ENCODE measurements around the gene OVCH1. TPM values are rescaled to one million over a fixed set of nuclear protein-coding genes. Genes with fewer than 3 reads are reported as not detected.
"Not testable (repeated sequence)": the region's sequence is repeated elsewhere in the genome, so short reads cannot be mapped to it uniquely, and the experiment has no call there.

Gene OVCH1
- total RNA-seq, 2 donors from 2014 or later = not detected

GRCh38 chr12:29448157-29448556 lies 49.3 kb downstream of the OVCH1 start:
- no peaks in the 10 kb centered on the region for H3K9me3 Mint-ChIP-seq
- ATAC-seq (replicated peaks) = no peak
- H3K4me1 Mint-ChIP-seq = no peaks in the 10 kb centered on the region
- no peak overlapping the region for H3K4me3 Mint-ChIP-seq
- peaks cover 16% of the 10 kb centered on the region for H3K27me3 Mint-ChIP-seq
- no peak overlapping the region for H3K27ac Mint-ChIP-seq
- H3K36me3 Mint-ChIP-seq (ENCODE audit: low read depth) = no peaks in the 10 kb centered on the region

- Mint-ChIP-seq H3K36me3 (ENCODE audit: low read depth) (no peaks in the 10 kb centered on the region), H3K9me3 (no peaks in the 10 kb centered on the region), H3K4me1 (no peaks in the 10 kb centered on the region), H3K4me3 (no peak overlapping the region), H3K27me3 (peaks cover 13% of the 10 kb centered on the region), H3K27ac (no peak overlapping the region)
- peak; percentile 70 for ATAC-seq (replicated peaks)
These were observed 50.1 kb downstream of the OVCH1 start for GRCh38 chr12:29447285-29447975.

- no peaks in the 10 kb centered on the region for H3K36me3 Mint-ChIP-seq (ENCODE audit: low read depth)
- no peaks in the 10 kb centered on the region for H3K4me1 Mint-ChIP-seq
- peaks cover 16% of the 10 kb centered on the region for H3K27me3 Mint-ChIP-seq
- ATAC-seq (replicated peaks) = no peak
- peaks cover 3% of the 10 kb centered on the region for H3K9me3 Mint-ChIP-seq
- H3K4me3 Mint-ChIP-seq = no peak overlapping the region
- no peak overlapping the region for H3K27ac Mint-ChIP-seq
These were observed 58.0 kb downstream of the OVCH1 start for GRCh38 chr12:29439506-29439905.

GRCh38 chr12:29438752-29439408 lies 58.6 kb downstream of the OVCH1 start:
- Mint-ChIP-seq H3K9me3 (peaks cover 3% of the 10 kb centered on the region), H3K4me3 (no peak overlapping the region), H3K27ac (no peak overlapping the region), H3K36me3 (ENCODE audit: low read depth) (no peaks in the 10 kb centered on the region), H3K27me3 (peaks cover 16% of the 10 kb centered on the region), H3K4me1 (no peaks in the 10 kb centered on the region)
- ATAC-seq (replicated peaks) = no peak

- ATAC-seq (replicated peaks) = no peak
- H3K36me3 Mint-ChIP-seq (ENCODE audit: low read depth) = no peaks in the 10 kb centered on the region
- H3K4me1 Mint-ChIP-seq = no peaks in the 10 kb centered on the region
- H3K27me3 Mint-ChIP-seq = peaks cover 17% of the 10 kb centered on the region
- no peak overlapping the region for H3K27ac Mint-ChIP-seq
- H3K4me3 Mint-ChIP-seq = no peak overlapping the region
- H3K9me3 Mint-ChIP-seq = peaks cover 3% of the 10 kb centered on the region
These were observed 59.9 kb downstream of the OVCH1 start for GRCh38 chr12:29437575-29437974.

GRCh38 chr12:29436815-29437214 lies 60.7 kb downstream of the OVCH1 start:
- not testable (repeated sequence) for H3K4me1 Mint-ChIP-seq; H3K9me3 Mint-ChIP-seq; H3K36me3 Mint-ChIP-seq (ENCODE audit: low read depth); H3K4me3 Mint-ChIP-seq; H3K27ac Mint-ChIP-seq; ATAC-seq (replicated peaks)
- peaks cover 22% of the 10 kb centered on the region for H3K27me3 Mint-ChIP-seq

- no peak overlapping the region for H3K27ac Mint-ChIP-seq
- H3K36me3 Mint-ChIP-seq (ENCODE audit: low read depth) = no peaks in the 10 kb centered on the region
- no peak overlapping the region for H3K4me3 Mint-ChIP-seq
- H3K27me3 Mint-ChIP-seq = peaks cover 6% of the 10 kb centered on the region
- no peaks in the 10 kb centered on the region for H3K4me1 Mint-ChIP-seq
- H3K9me3 Mint-ChIP-seq = no peaks in the 10 kb centered on the region
- ATAC-seq (replicated peaks) = no peak
These were observed 66.0 kb downstream of the OVCH1 start for GRCh38 chr12:29431513-29431912.

GRCh38 chr12:29430716-29431044 lies 66.8 kb downstream of the OVCH1 start:
- Mint-ChIP-seq H3K9me3 (no peaks in the 10 kb centered on the region), H3K36me3 (ENCODE audit: low read depth) (no peaks in the 10 kb centered on the region), H3K4me3 (no peak overlapping the region), H3K27me3 (peaks cover 6% of the 10 kb centered on the region), H3K4me1 (no peaks in the 10 kb centered on the region), H3K27ac (no peak overlapping the region)
- ATAC-seq (replicated peaks) = no peak

GRCh38 chr12:29429999-29430715 lies 67.3 kb downstream of the OVCH1 start:
- Mint-ChIP-seq H3K36me3 (ENCODE audit: low read depth) (no peaks in the 10 kb centered on the region), H3K9me3 (no peaks in the 10 kb centered on the region), H3K4me3 (no peak overlapping the region), H3K4me1 (no peaks in the 10 kb centered on the region), H3K27ac (no peak overlapping the region), H3K27me3 (peaks cover 6% of the 10 kb centered on the region)
- no peak for ATAC-seq (replicated peaks)

- Mint-ChIP-seq H3K4me3 (no peak overlapping the region), H3K36me3 (ENCODE audit: low read depth) (no peaks in the 10 kb centered on the region), H3K27me3 (peaks cover 10% of the 10 kb centered on the region), H3K4me1 (no peaks in the 10 kb centered on the region), H3K27ac (no peak overlapping the region), H3K9me3 (no peaks in the 10 kb centered on the region)
- peak; percentile 59 for ATAC-seq (replicated peaks)
These were observed 68.9 kb downstream of the OVCH1 start for GRCh38 chr12:29428633-29429032.

- H3K4me1 Mint-ChIP-seq = no peaks in the 10 kb centered on the region
- no peak overlapping the region for H3K4me3 Mint-ChIP-seq
- no peaks in the 10 kb centered on the region for H3K9me3 Mint-ChIP-seq
- no peak for ATAC-seq (replicated peaks)
- H3K27ac Mint-ChIP-seq = no peak overlapping the region
- H3K36me3 Mint-ChIP-seq (ENCODE audit: low read depth) = no peaks in the 10 kb centered on the region
- peaks cover 17% of the 10 kb centered on the region for H3K27me3 Mint-ChIP-seq
These were observed 69.5 kb downstream of the OVCH1 start for GRCh38 chr12:29427964-29428363.

GRCh38 chr12:29426498-29426897 lies 71.0 kb downstream of the OVCH1 start:
- Mint-ChIP-seq H3K4me3 (no peak overlapping the region), H3K36me3 (ENCODE audit: low read depth) (no peaks in the 10 kb centered on the region), H3K9me3 (no peaks in the 10 kb centered on the region), H3K27ac (no peak overlapping the region), H3K4me1 (no peaks in the 10 kb centered on the region), H3K27me3 (peaks cover 14% of the 10 kb centered on the region)
- no peak for ATAC-seq (replicated peaks)

GRCh38 chr12:29425722-29426121 lies 71.8 kb downstream of the OVCH1 start:
- no peaks in the 10 kb centered on the region for H3K4me1 Mint-ChIP-seq
- H3K36me3 Mint-ChIP-seq (ENCODE audit: low read depth) = no peaks in the 10 kb centered on the region
- ATAC-seq (replicated peaks) = no peak
- no peak overlapping the region for H3K27ac Mint-ChIP-seq
- H3K4me3 Mint-ChIP-seq = no peak overlapping the region
- H3K27me3 Mint-ChIP-seq = peaks cover 14% of the 10 kb centered on the region
- no peaks in the 10 kb centered on the region for H3K9me3 Mint-ChIP-seq

- Mint-ChIP-seq H3K36me3 (ENCODE audit: low read depth) (no peaks in the 10 kb centered on the region), H3K9me3 (no peaks in the 10 kb centered on the region), H3K27me3 (peaks cover 31% of the 10 kb centered on the region), H3K4me1 (no peaks in the 10 kb centered on the region), H3K4me3 (no peak overlapping the region), H3K27ac (no peak overlapping the region)
- no peak for ATAC-seq (replicated peaks)
These were observed 80.7 kb downstream of the OVCH1 start for GRCh38 chr12:29416748-29417147.

- peaks cover 33% of the 10 kb centered on the region for H3K27me3 Mint-ChIP-seq
- no peaks in the 10 kb centered on the region for H3K9me3 Mint-ChIP-seq
- ATAC-seq (replicated peaks) = no peak
- H3K4me1 Mint-ChIP-seq = no peaks in the 10 kb centered on the region
- H3K4me3 Mint-ChIP-seq = no peak overlapping the region
- H3K36me3 Mint-ChIP-seq (ENCODE audit: low read depth) = no peaks in the 10 kb centered on the region
- H3K27ac Mint-ChIP-seq = no peak overlapping the region
These were observed 82.4 kb downstream of the OVCH1 start for GRCh38 chr12:29415111-29415510.
